ENCODE results near the gene IGFBP6.

The IGFBP6 gene

GRCh38 chr12:53048780-53049401, 48.6 kb upstream of the IGFBP6 start (continued):
- TF ChIP-seq SP3 (tag by site-specific recombination; IDR thresholded peaks at IDR 0.05) (no peak), ZNF639 (tag by site-specific recombination; IDR thresholded peaks at IDR 0.05) (no peak), REST (tag by site-specific recombination; IDR thresholded peaks at IDR 0.05) (peak; percentile 93), ZNF518A (tag by site-specific recombination; conservative IDR thresholded peaks at IDR 0.05; ENCODE audit: low read depth) (no peak), GLIS1 (tag by site-specific recombination; IDR thresholded peaks at IDR 0.05) (peak; percentile 92), PRDM10 (tag by site-specific recombination; IDR thresholded peaks at IDR 0.05) (peak; percentile 94), ZNF398 (tag by site-specific recombination; IDR thresholded peaks at IDR 0.05) (peak; percentile 67; the same call in 1 of the 2 replicates), ZNF521 (tag by site-specific recombination; IDR thresholded peaks at IDR 0.05) (no peak), ZNF76 (tag by site-specific recombination; IDR thresholded peaks at IDR 0.05; ENCODE audit: borderline replicate concordance, low read depth) (no peak), ELK4 (IDR thresholded peaks at IDR 0.05; ENCODE audit: borderline replicate concordance, low read depth, low read length) (no peak), ZNF155 (tag by site-specific recombination; IDR thresholded peaks at IDR 0.05) (no peak), ZSCAN5A (tag by site-specific recombination; IDR thresholded peaks at IDR 0.05) (no peak), SP2 (tag by site-specific recombination; IDR thresholded peaks at IDR 0.05) (no peak; the same call in 1 of the 2 replicates), ZNF114 (tag by site-specific recombination; IDR thresholded peaks at IDR 0.05) (no peak), ZNF37A (tag by site-specific recombination; IDR thresholded peaks at IDR 0.05) (no peak), ZNF138 (tag by site-specific recombination; IDR thresholded peaks at IDR 0.05; ENCODE audit: borderline replicate concordance) (no peak), ZNF335 (tag by site-specific recombination; conservative IDR thresholded peaks at IDR 0.05) (0 out of 2 replicates have a peak, but pooled peaks have one; percentile 19), ZNF513 (tag by site-specific recombination; IDR thresholded peaks at IDR 0.05) (no peak)

Data from HEK293 (cell line).